GM12878 (cell line): ENCODE measurements around the gene MT1X. TPM values are rescaled to one million over a fixed set of nuclear protein-coding genes. Genes with fewer than 3 reads are reported as not detected.

Source experiments
- ATAC-seq: fragments of 200-7000 bp; cut with Tn5 transposase; 3 replicates; pipeline ENCODE4 v1.9.1; 2020; ENCODE audit warnings: mild to moderate bottlenecking, moderate library complexity
- BruUV-seq: library from RNA; stranded (reverse); fragments of 400-500 nt; replicated peaks from 2 replicates; lab custom pipeline; 2021; lab: Mats Ljungman, UMichigan
- CTCF ChIA-PET: fragments of 300-600 bp; sonication (Branson Sonifier 250); formaldehyde crosslinking; extraction: SDS; loops from one replicate; lab custom pipeline; 2021; ENCODE audit warnings: inconsistent platforms; lab: Yijun Ruan, JAX
- POLR2A ChIA-PET: fragments of 350-600 bp; formaldehyde crosslinking; extraction: SDS; loops from one replicate; lab custom pipeline; 2021; ENCODE audit warnings: inconsistent platforms; lab: Charles Lee
- RAD21 ChIA-PET: fragments of 300-600 bp; sonication (Branson Sonifier 250); formaldehyde crosslinking; loops from one replicate; lab custom pipeline; 2023; ENCODE audit warnings: antibody characterized with exemption; ENCODE audit not compliant: unreplicated experiment; lab: Charles Lee
- SMC1A ChIA-PET: fragments of 300-600 bp; sonication (Branson Sonifier 250); formaldehyde crosslinking; loops from one replicate; lab custom pipeline; 2023; ENCODE audit not compliant: unreplicated experiment, uncharacterized antibody; lab: Charles Lee
- DNase-seq: peaks from one replicate; pipeline ENCODE4 v3.0.0-alpha.2; 2011; ENCODE audit warnings: low read depth, low spot score
- FAIRE-seq: peaks from 3 replicates; lab custom pipeline; 2011; peaks lifted over from hg19 to GRCh38; lab: Jason Lieb, UNC
- H2AFZ ChIP-seq: 2 replicates; pipeline ENCODE4 v1.6.0; 2011; ENCODE audit warnings: low read depth, low read length, control low read depth; ENCODE audit not compliant: control insufficient read depth
- H3K27ac ChIP-seq: 2 replicates; pipeline ENCODE4 v1.5.1; 2011; ENCODE audit warnings: control low read depth; ENCODE audit not compliant: control insufficient read depth, insufficient read depth
- H3K27me3 ChIP-seq, 2 experiments: replicated peaks in 1 of 2; 2 replicates each; pipeline versions ENCODE4 v1.6.0 to v1.6.1; 2011; ENCODE audit warnings: low read length in 1 of 2; ENCODE audit not compliant: control insufficient read depth in 2 of 2, insufficient read depth in 2 of 2
- H3K36me3 ChIP-seq, 2 experiments: 2 replicates each; pipeline ENCODE4 v1.5.1; 2011; ENCODE audit warnings: low read length in 1 of 2; ENCODE audit not compliant: control insufficient read depth in 2 of 2, insufficient read depth in 2 of 2
- H3K4me1 ChIP-seq: 2 replicates; pipeline ENCODE4 v1.6.1; 2011; ENCODE audit warnings: mild to moderate bottlenecking, low read length, moderate library complexity, mixed read lengths; ENCODE audit not compliant: control insufficient read depth, insufficient read depth
- H3K4me2 ChIP-seq: 2 replicates; pipeline ENCODE4 v1.6.0; 2011; ENCODE audit warnings: control low read depth; ENCODE audit not compliant: control insufficient read depth, insufficient read depth
- H3K4me3 ChIP-seq: fragments of 200-600 bp; sonication (generic); 2 replicates; pipeline ENCODE4 v1.5.1; 2016
- H3K79me2 ChIP-seq: 2 replicates; pipeline ENCODE4 v1.6.0; 2011; ENCODE audit warnings: low read length; ENCODE audit not compliant: control insufficient read depth, insufficient read depth
- H3K9ac ChIP-seq: 2 replicates; pipeline ENCODE4 v1.8.0; 2011; ENCODE audit warnings: low read length, control low read depth, mixed read lengths; ENCODE audit not compliant: control insufficient read depth, insufficient read depth
- H3K9me3 ChIP-seq: replicated peaks from 3 replicates; pipeline ENCODE4 v1.5.1; 2011; ENCODE audit warnings: mild to moderate bottlenecking, low read length; ENCODE audit not compliant: control insufficient read depth, insufficient read depth
- H4K20me1 ChIP-seq: 2 replicates; pipeline ENCODE4 v1.6.0; 2011; ENCODE audit not compliant: control insufficient read depth, insufficient read depth
- IKZF1 ChIP-seq: fragments of 450-650 bp; conservative IDR thresholded peaks from 2 replicates; pipeline ENCODE4 v1.6.1; 2017; ENCODE audit warnings: antibody characterized with exemption, mild to moderate bottlenecking
- SMAD5 ChIP-seq: IDR thresholded peaks from 2 replicates; pipeline ENCODE4 v1.6.1; 2016; ENCODE audit warnings: antibody characterized with exemption, low read depth
- SMC3 ChIP-seq: IDR thresholded peaks from 2 replicates; pipeline ENCODE4 v1.6.1; 2011; ENCODE audit warnings: low read length, improper control_type of control experiment, borderline replicate concordance
- SUZ12 ChIP-seq: fragments of 200-600 bp; sonication (generic); IDR thresholded peaks from one replicate; pipeline ENCODE4 v1.6.1; 2018; ENCODE audit warnings: antibody characterized with exemption, mild to moderate bottlenecking; ENCODE audit not compliant: unreplicated experiment
- WRNIP1 ChIP-seq: IDR thresholded peaks from 2 replicates; pipeline ENCODE4 v1.6.1; 2011; ENCODE audit warnings: low read depth, low read length, improper control_type of control experiment, borderline replicate concordance
- WGBS: methylation state at CpG from one replicate; pipeline ENCODE4 v1.1.6; 2016; ENCODE audit warnings: low lambda C conversion rate; ENCODE audit not compliant: insufficient replicate concordance, insufficient coverage; ENCODE audit errors: missing lambda C conversion rate; 5-methylcytosine and 5-hydroxymethylcytosine counted together
- in situ Hi-C: fragments of 300-500 bp; cut with MboI; formaldehyde crosslinking; loops from 9 replicates; pipeline ENCODE4 v1.14.3; 2018; ENCODE audit warnings: mixed read lengths
- intact Hi-C: fragments of 100-400 bp; cut with micrococcal nuclease; formaldehyde crosslinking; loops from one replicate; pipeline ENCODE4 v1.14.2; 2022; ENCODE audit not compliant: unreplicated experiment
- polyA plus RNA-seq, 11 experiments: library from polyadenylated mRNA; depleted of rRNA in 4 of 11; unstranded in 6 of 11; stranded (reverse) in 5 of 11; fragments of >200 nt; fragmentation: Nextera tagmentation in 4 of 11; fragmentation: Illumina TruSeq in 1 of 11; extraction: Ambion mirVana in 4 of 11; extraction: Trizol in 1 of 11; gene quantifications; 1 replicate in 1 of 11; 2 replicates in 10 of 11; pipeline versions ENCODE4 v1.2.1 to v1.2.3, GENCODE V29; 2011 to 2016; ENCODE audit warnings: inconsistent platforms in 2 of 11, missing spikeins in 2 of 11, low read depth in 1 of 11
- total RNA-seq, 4 experiments: library from RNA; depleted of rRNA in 3 of 4; stranded (reverse); fragments of >200 nt in 3 of 4; fragmentation: Illumina TruSeq in 1 of 4; extraction: Trizol in 1 of 4; gene quantifications; 2 replicates each; pipeline versions ENCODE4 v1.2.1 to v1.2.3, GENCODE V29; 2013 to 2021
- TF ChIP-seq, protein P1 (sequence below): fragments of 450-650 bp; IDR thresholded peaks from 2 replicates; pipeline ENCODE4 v1.6.1; 2018; ENCODE audit warnings: mild to moderate bottlenecking, low read depth, moderate library complexity; ENCODE audit not compliant: partially characterized antibody
- TF ChIP-seq, protein P2 (sequence below): fragments of 450-650 bp; IDR thresholded peaks from 2 replicates; pipeline ENCODE4 v1.6.1; 2014; ENCODE audit warnings: mild to moderate bottlenecking
- TF ChIP-seq, protein P3 (sequence below): IDR thresholded peaks from 2 replicates; pipeline ENCODE4 v1.6.1; 2012; ENCODE audit warnings: mild to moderate bottlenecking, low read depth, low read length

MT1X gene
- total and polyA plus RNA-seq, 10 of the 15 experiments (the other 5 are each of a cell fraction or from before 2014, with no cell fraction given) = 5.8 to 65.6 (median 15.4) TPM

DNA sequence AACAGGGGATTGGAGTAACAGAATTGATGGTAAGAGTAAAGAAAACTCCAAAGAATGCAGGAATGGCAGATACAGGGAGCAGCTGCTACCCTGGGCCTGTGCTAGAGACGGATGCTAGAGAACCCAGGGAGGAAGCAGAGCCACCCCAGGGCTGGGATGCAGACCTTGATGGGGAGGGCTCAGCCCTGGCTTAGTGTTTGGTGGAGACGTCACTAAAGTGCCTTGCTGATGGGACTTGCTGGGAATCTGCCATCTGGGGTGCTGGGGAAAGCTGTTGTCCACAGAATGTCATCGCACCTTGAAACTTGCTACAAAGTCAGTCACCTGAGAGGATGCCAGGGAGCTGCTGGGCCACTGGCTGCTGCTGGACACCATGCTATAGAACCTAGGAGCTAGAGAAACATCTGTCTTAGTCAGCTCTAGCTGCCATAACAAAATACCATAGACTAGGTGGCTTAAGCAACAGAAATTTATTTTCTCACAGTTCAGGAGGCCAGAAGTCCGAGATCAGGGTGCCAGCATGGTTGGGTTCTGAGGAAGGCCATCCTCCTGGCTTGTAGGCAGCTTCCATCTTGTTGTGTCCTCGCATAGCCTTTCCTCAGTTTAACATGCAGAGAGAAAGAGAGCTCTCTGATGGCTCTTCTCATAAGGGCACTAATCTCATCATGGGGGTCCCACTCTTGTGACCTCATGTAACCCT lies 15.3 kb downstream of the MT1X start:
- no peak for FAIRE-seq
- Histone ChIP-seq H3K36me3 (no peaks in the 10 kb centered on the region), H3K27ac (no peak overlapping the region), H3K9me3 (no peaks in the 10 kb centered on the region; the same call in 2 of the 3 replicates), H3K4me2 (no peak overlapping the region), H3K4me1 (no peaks in the 10 kb centered on the region; the same call in 1 of the 2 replicates), H3K9ac (no peak overlapping the region), H3K79me2 (no peaks in the 10 kb centered on the region), H4K20me1 (no peaks in the 10 kb centered on the region), H3K4me3 (no peak overlapping the region), H2AFZ (no peak overlapping the region), H3K27me3 (no peaks in the 10 kb centered on the region; a peak in 1 of 4 replicates)
- ChIA-PET RAD21 (no interaction called here), CTCF (interaction anchor here (1.1 to 1.3 kb wide), 2 partner anchors 21 to 121 kb away, joined by 3 to 5 read pairs; no protein-coding TSS in a partner anchor), SMC1A (interaction anchor here (0.5 to 1.7 kb wide), 4 partner anchors 21 to 562 kb away, joined by 3 read pairs; no protein-coding TSS in a partner anchor), POLR2A (interaction anchor here (0.5 kb wide), 1 partner anchor 24 kb away, joined by 3 read pairs; no protein-coding TSS in a partner anchor)
- TF ChIP-seq WRNIP1 (no peak), SMAD5 (no peak), IKZF1 (no peak), SUZ12 (no peak), SMC3 (no peak)
- TF ChIP-seq, protein P1, sequence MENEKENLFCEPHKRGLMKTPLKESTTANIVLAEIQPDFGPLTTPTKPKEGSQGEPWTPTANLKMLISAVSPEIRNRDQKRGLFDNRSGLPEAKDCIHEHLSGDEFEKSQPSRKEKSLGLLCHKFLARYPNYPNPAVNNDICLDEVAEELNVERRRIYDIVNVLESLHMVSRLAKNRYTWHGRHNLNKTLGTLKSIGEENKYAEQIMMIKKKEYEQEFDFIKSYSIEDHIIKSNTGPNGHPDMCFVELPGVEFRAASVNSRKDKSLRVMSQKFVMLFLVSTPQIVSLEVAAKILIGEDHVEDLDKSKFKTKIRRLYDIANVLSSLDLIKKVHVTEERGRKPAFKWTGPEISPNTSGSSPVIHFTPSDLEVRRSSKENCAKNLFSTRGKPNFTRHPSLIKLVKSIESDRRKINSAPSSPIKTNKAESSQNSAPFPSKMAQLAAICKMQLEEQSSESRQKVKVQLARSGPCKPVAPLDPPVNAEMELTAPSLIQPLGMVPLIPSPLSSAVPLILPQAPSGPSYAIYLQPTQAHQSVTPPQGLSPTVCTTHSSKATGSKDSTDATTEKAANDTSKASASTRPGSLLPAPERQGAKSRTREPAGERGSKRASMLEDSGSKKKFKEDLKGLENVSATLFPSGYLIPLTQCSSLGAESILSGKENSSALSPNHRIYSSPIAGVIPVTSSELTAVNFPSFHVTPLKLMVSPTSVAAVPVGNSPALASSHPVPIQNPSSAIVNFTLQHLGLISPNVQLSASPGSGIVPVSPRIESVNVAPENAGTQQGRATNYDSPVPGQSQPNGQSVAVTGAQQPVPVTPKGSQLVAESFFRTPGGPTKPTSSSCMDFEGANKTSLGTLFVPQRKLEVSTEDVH = no peak
- TF ChIP-seq, protein P2, sequence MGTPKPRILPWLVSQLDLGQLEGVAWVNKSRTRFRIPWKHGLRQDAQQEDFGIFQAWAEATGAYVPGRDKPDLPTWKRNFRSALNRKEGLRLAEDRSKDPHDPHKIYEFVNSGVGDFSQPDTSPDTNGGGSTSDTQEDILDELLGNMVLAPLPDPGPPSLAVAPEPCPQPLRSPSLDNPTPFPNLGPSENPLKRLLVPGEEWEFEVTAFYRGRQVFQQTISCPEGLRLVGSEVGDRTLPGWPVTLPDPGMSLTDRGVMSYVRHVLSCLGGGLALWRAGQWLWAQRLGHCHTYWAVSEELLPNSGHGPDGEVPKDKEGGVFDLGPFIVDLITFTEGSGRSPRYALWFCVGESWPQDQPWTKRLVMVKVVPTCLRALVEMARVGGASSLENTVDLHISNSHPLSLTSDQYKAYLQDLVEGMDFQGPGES = no peak
- TF ChIP-seq, protein P3, sequence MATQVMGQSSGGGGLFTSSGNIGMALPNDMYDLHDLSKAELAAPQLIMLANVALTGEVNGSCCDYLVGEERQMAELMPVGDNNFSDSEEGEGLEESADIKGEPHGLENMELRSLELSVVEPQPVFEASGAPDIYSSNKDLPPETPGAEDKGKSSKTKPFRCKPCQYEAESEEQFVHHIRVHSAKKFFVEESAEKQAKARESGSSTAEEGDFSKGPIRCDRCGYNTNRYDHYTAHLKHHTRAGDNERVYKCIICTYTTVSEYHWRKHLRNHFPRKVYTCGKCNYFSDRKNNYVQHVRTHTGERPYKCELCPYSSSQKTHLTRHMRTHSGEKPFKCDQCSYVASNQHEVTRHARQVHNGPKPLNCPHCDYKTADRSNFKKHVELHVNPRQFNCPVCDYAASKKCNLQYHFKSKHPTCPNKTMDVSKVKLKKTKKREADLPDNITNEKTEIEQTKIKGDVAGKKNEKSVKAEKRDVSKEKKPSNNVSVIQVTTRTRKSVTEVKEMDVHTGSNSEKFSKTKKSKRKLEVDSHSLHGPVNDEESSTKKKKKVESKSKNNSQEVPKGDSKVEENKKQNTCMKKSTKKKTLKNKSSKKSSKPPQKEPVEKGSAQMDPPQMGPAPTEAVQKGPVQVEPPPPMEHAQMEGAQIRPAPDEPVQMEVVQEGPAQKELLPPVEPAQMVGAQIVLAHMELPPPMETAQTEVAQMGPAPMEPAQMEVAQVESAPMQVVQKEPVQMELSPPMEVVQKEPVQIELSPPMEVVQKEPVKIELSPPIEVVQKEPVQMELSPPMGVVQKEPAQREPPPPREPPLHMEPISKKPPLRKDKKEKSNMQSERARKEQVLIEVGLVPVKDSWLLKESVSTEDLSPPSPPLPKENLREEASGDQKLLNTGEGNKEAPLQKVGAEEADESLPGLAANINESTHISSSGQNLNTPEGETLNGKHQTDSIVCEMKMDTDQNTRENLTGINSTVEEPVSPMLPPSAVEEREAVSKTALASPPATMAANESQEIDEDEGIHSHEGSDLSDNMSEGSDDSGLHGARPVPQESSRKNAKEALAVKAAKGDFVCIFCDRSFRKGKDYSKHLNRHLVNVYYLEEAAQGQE = no peak
- WGBS = 29% methylated on average over 5 of the region's 5 CpGs
- DNase-seq = no peak
- BruUV-seq = no TSS peak
- ATAC-seq = no peak
- in situ Hi-C loops = loop anchor here (25.0 kb wide), 1 partner anchor 760 kb away; no protein-coding TSS in a partner anchor
- intact Hi-C loops = no loop called here
